NCI-H2227 treated with DMSO at 0.1 percent for 48 hours (cell line): ENCODE measurements around the gene BARX1.

Experiments used
- DNase-seq: peaks from one replicate; lab custom pipeline; 2025; lab: John Stamatoyannopoulos, UW

Gene BARX1

DNA sequence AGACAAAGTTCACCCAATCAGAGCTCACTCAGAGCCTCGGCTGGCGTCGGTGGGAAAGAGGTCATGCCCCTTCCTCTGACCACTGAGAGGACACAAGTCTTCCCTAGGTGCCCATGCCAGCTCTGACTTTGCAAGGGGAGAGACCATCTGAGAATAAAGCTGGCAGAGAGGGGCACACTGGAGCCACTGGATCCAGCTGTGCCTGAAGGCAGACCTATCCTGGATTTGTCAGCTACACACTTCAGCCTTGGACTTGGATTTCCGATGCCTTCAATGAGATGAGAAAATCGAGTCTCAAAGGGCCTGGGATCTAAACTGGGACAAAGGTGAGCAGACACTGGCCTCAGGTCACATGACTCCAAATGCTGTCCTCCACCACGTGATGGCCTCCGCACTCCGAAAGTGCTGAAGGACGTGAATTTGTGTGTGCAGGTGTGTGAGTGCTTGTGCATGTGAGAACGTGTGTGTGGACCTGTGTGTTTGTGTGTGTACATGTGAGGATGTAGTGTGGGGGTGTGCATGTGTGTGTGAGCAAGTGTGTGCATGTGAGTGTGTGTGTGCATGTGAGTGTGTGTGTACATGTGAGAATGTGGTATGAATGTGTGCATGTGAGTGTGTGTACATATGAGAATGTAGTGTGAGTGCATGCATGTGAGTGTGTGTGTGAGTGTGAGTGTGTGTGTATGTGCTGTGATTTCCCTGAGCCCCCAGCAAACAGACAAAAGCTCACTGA, 37.9 kb downstream of the BARX1 start:
- no peak for DNase-seq

- no peak for DNase-seq
These were observed 38.8 kb downstream of the BARX1 start for GRCh38 chr9:93916358-93916757.

- no peak for DNase-seq
These were observed 43.2 kb downstream of the BARX1 start for GRCh38 chr9:93911801-93912554.

GRCh38 chr9:93911136-93911745, 43.9 kb downstream of the BARX1 start:
- no peak for DNase-seq

DNA sequence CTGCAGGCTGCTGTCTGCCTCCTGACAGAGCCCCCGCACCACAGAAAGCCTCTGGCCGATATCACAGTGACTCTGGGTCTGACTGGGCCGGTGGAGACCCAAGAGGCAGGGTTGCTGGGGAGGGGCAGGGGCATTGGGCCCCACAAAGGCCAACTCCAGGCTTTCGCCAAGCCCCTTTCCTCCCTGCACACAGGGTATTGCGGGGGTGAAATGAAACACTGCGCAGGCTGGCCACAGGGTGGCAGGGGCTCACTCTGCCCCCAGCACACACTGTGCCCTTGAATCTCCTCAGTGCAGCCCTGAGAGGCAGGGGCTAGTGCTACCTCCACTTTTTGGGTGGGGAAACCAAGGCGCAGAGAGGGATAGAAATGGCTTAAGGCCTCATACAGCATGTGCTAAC, 44.6 kb downstream of the BARX1 start:
- DNase-seq = no peak

GRCh38 chr9:93910196-93910595, 45.0 kb downstream of the BARX1 start:
- DNase-seq = no peak

GRCh38 chr9:93909242-93909616, 45.9 kb downstream of the BARX1 start:
- no peak for DNase-seq

DNA sequence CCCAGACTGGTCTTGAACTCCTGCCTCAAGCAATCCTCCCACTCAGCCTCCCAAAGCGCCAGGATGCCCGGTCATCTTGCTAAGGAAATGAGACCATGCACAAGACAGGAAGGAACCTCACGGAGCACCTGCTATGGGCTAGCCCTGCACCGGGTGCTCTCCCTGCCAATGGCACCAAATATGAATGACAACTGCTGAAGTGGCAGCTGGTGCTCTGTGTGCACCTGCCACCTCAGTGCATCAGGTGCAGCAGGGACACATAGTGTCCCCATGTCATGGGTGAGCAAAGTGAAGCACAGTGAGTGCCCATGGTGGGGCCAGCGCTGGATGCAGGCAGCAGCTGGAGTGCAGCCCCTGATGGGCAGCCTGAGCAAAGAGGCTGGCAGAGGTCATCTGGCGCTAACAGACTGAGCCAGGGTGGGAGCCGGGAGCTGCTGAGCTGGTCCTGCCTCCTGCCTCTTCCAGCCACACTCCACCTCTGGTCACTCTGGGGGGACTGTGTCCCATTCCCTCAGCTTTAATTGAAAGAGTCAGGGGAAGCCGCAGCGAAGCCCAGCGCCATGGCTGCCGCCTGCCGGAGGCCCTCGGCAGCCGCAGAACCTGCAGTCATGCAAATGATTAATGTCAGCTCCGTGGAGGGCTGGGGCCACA, 46.4 kb downstream of the BARX1 start:
- DNase-seq = no peak

- no peak for DNase-seq
These were observed 47.5 kb downstream of the BARX1 start for GRCh38 chr9:93907551-93908199.

- DNase-seq = no peak
These were observed 48.8 kb downstream of the BARX1 start for GRCh38 chr9:93906195-93906880.

GRCh38 chr9:93905473-93906133, 49.6 kb downstream of the BARX1 start:
- no peak for DNase-seq

DNA sequence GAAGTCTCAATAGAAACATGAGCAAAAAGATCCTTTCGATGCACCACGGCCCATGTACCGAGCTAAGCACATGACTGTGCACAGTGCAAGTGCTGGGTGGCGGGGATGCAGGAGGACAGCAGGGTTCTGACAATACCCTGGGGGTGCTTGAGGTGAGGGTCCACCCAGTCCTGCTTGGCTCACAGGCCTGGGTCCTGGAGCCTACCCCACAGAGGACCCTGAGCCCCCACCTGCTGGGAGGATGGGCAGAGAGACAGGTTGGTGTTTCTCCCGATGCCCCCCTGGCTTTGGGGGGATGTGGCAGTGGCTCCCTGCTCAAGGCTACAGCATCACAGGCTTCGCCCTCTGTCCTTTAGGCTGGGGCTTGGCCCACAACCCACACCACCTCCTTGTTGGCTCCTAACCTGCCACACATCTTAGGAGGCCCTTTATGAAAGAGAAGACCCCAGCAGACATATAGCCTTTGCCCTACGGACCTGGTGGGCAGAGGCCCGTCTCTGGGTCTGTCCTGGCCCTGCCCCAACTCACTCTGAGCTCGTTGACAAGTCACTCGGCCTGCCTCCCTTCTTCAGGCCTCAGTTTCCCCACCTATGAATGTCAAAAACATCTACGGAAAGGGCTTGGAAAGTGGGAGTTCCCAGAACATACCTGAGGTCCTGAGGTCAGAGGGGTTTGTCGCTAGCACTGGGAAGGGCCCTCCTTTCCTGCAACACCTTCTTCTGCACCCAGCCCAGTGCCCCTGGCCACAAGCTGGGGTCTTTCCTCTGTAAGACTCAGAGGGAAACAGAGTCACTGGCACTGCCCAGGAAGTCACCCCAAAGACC, 50.3 kb downstream of the BARX1 start:
- no peak for DNase-seq

DNA sequence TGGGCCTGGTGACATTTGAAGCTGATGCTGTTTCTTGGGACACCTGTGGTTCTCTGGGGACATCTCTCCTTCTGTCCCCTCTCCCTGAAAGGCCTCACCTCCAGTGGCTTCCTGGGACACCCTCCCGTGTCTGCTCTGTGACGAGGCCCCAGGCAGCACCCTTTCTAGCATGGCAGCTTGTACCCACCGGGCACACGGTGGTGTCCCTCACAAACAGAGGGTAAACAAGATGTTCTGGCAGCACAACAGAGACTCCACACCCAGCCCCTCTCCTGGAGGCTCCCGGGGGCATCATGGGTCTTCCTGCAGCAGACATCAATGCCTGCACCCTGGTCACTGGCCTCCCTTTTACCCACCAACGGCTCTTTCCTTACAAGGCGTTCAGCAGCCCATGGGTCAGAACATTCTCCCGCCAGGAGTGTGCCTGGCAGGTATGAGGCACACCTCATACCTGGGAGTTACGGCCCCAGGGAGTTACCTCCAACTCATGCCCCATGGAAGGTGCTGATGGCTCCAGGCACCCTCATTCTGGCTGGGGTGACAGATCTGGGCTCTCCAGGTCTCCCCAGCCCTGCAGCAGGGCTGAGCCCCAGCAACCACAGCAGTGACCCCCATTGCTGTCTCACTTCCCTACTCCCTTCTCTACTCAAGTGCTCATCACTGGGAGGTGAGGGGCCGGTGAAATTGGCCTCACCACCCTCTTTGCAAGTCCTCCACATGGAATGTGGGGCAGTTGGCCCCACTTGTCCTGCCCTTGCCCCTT, 51.1 kb downstream of the BARX1 start:
- no peak for DNase-seq

- no peak for DNase-seq
These were observed 52.1 kb downstream of the BARX1 start for GRCh38 chr9:93902780-93903655.

DNA sequence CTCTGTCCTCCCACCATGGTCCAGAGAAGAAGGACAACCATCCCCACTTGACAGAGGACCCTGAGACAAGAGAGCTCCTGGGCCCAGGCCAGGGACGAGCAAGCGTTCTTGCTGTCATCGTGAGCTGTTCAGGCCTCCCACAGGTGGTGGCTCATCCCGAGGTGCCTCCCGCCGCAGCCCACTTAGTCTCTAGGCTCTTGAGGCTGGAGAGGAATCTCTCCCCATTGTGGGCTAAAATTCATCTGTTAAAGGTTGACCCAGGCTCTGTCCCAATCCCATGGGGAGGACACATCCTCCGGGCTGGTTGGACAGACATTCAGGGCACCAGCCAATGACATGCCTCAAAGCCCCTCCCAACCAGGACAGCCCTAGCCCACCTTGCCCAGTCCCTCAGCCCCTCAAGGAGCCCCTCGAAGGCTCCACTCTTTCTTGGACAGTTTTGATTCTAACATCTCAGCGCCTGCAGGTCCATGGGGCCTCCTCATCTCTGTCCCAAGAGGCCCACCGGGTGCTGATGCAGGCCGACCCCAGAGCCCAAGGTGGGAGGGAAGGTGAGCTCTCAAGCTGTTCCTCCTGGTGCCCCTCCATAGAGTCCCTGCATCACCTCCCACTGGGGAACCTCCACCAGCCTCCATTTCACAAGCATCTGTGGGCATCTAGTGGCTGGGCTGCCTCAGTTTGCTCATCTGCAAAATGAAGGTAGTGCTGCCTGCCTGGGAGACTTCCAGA, 52.9 kb downstream of the BARX1 start:
- DNase-seq = no peak
